Ectodermal cell (in vitro differentiated cells): ENCODE data around the gene ADAMTS9.
A peak's percentile ranks its signal among the peaks of the same experiment; 100 is the strongest.

Experiments used
- H3K27ac ChIP-seq: 2 replicates; pipeline ENCODE4 v1.7.0; 2013; ENCODE audit warnings: mild to moderate bottlenecking, low read depth, low read length; ENCODE audit not compliant: insufficient read depth, poor library complexity, severe bottlenecking
- H3K27me3 ChIP-seq: 2 replicates; pipeline ENCODE4 v1.7.0; 2013; ENCODE audit warnings: mild to moderate bottlenecking, low read length; ENCODE audit not compliant: insufficient read depth, control insufficient read depth, poor library complexity, severe bottlenecking
- H3K36me3 ChIP-seq: one replicate; pipeline ENCODE4 v1.7.0; 2013; ENCODE audit warnings: low read length; ENCODE audit not compliant: control insufficient read depth, insufficient read depth
- H3K4me1 ChIP-seq: one replicate; pipeline ENCODE4 v1.7.0; 2013; ENCODE audit warnings: low read length; ENCODE audit not compliant: control insufficient read depth, insufficient read depth
- H3K4me3 ChIP-seq: 2 replicates; pipeline ENCODE4 v1.7.0; 2013; ENCODE audit warnings: low read depth, low read length, control low read depth; ENCODE audit not compliant: insufficient read depth
- H3K9me3 ChIP-seq: 2 replicates; pipeline ENCODE4 v1.7.0; 2013; ENCODE audit warnings: mild to moderate bottlenecking, low read length, moderate library complexity; ENCODE audit not compliant: control insufficient read depth
- WGBS, 2 experiments: methylation state at CpG; one replicate each; pipeline ENCODE4 v1.1.7; 2013; ENCODE audit warnings: missing lambda C conversion rate in 2 of 2; 5-methylcytosine and 5-hydroxymethylcytosine counted together

The ADAMTS9 gene

DNA sequence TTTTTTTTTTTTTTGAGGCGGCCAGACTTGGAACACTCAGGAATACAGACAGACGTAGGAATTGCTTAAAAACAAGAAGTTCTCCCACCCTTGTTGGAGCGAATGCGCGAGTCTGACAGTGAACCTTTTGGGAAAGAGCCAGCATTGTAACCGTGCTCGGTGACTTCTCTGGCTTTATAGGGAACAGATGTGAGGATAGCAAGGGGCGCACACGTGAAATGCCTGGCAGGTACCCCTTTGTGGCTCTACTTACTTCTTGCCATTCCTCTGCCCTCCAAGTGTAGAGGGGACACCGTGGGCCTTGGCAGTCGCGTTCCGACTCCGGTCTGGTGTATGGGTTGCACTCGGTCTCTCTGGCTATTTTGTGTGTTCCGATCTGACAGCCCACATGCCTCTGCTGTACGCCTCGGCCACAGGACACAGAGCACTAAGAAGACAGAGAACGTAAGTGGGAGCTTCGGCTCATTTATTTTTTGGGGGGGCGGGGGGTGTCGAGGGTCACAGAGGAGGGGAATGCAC lies 126.4 kb downstream of the ADAMTS9 start:
- Histone ChIP-seq H3K4me3 (no peak overlapping the region), H3K4me1 (peaks cover 24% of the 10 kb centered on the region), H3K9me3 (no peaks in the 10 kb centered on the region), H3K27ac (no peak overlapping the region), H3K36me3 (peaks cover 4% of the 10 kb centered on the region), H3K27me3 (no peaks in the 10 kb centered on the region)
- 94 to 95% methylated on average over 22 of the region's 22 CpGs for WGBS, 2 experiments

DNA sequence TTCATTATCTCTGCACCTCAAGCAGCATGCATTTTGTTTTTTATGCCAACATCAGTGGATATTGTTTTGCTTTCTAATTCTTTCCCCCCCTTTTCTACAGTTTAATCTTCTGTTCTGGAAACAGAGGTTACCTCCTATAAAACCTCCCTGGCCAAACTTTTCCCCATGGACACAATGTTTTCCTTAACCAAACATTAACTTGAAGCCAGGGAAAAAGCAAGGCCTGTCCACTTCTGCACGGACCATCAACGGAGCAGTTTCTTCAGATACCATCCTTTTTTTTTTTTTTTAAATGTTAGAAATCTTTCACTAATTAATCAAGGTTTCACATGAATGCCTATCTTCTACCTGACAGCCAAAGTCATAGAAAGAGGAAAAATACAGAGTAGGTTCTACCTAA lies 127.0 kb downstream of the ADAMTS9 start:
- 95 to 100% methylated on average over 2 of the region's 2 CpGs for WGBS, 2 experiments
- no peak overlapping the region for H3K4me3 ChIP-seq

DNA sequence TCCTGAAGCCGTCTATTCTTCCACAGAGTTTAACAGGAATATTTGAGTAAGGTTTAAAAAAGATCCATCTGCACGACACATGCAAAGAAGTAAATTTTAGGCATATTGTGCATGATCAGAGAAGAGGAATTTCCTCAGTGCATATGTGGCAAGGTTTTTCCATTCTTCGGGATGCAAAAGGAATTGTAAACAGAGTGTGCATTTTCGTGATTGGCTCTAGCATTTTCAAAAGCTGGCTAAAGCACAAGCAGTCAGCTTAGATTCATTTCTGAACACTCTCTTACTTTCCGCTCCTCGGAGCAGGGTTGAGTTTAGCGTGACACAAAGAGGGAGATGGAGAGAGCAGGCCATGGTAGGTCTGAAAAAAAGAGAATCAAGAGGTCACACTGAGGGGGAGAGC lies 128.2 kb downstream of the ADAMTS9 start:
- H3K27ac ChIP-seq, result peak overlapping the region; percentile 29
- H3K9me3 ChIP-seq, result no peaks in the 10 kb centered on the region
- no peaks in the 10 kb centered on the region for H3K27me3 ChIP-seq
- H3K4me1 ChIP-seq, result peaks cover 23% of the 10 kb centered on the region
- WGBS, 2 experiments, result 94 to 95% methylated on average over 7 of the region's 7 CpGs
- no peak overlapping the region for H3K4me3 ChIP-seq
- peaks cover 4% of the 10 kb centered on the region for H3K36me3 ChIP-seq

More for the DNA sequence above, 127.0 kb downstream of the ADAMTS9 start:
- peaks cover 24% of the 10 kb centered on the region for H3K4me1 ChIP-seq
- no peak overlapping the region for H3K27ac ChIP-seq
- peaks cover 4% of the 10 kb centered on the region for H3K36me3 ChIP-seq
- H3K9me3 ChIP-seq, result no peaks in the 10 kb centered on the region
- H3K27me3 ChIP-seq, result no peaks in the 10 kb centered on the region

DNA sequence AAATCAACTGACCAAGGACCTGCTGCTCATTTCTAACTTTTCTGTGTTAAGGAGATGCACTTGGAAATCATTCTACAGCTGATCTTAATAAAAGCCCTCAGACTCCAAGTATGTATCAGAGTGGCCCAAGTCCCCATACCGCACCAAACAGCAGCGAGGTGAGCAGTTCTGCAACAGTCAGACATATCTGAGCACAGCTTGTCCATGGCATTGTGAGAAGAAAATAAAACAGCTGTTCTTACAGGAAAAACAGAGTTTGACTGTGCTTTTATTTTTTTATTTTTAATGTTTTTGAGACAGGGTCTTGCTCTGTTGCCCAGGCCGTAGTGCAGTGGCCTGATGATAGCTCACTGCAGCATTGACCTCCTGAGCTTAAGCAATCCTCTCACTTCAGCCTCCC lies 131.8 kb downstream of the ADAMTS9 start:
- WGBS, 2 experiments, result 97% methylated on average over 3 of the region's 3 CpGs
- H3K9me3 ChIP-seq, result no peaks in the 10 kb centered on the region
- H3K27me3 ChIP-seq, result no peaks in the 10 kb centered on the region
- peaks cover 4% of the 10 kb centered on the region for H3K36me3 ChIP-seq
- peaks cover 17% of the 10 kb centered on the region for H3K4me1 ChIP-seq
- H3K4me3 ChIP-seq, result no peak overlapping the region
- H3K27ac ChIP-seq, result no peak overlapping the region

DNA sequence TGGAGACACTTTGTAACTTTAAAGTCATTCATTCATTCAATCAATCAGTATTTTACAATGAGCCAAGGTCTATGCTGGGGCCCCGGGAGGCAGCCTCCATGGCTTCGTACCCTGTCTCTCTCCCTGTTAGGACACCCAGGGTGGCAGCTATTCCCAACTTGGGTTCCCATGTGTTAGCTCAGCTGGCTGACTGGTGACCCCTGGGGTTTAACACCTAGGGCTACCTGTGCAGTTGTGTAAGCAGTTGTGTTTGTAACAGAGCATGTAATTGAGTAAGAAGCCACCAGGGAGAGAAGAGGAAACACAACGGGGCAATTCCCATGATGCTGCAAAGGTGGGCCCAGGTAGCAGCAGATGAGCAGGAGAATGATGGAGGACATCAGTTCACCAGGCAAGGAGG lies 132.4 kb downstream of the ADAMTS9 start:
- H3K36me3 ChIP-seq, result peaks cover 4% of the 10 kb centered on the region
- H3K27me3 ChIP-seq, result no peaks in the 10 kb centered on the region
- H3K9me3 ChIP-seq, result no peaks in the 10 kb centered on the region
- H3K4me3 ChIP-seq, result no peak overlapping the region
- H3K27ac ChIP-seq, result no peak overlapping the region
- H3K4me1 ChIP-seq, result peaks cover 17% of the 10 kb centered on the region
- WGBS, 2 experiments, result 91 to 92% methylated on average over 3 of the region's 3 CpGs

DNA sequence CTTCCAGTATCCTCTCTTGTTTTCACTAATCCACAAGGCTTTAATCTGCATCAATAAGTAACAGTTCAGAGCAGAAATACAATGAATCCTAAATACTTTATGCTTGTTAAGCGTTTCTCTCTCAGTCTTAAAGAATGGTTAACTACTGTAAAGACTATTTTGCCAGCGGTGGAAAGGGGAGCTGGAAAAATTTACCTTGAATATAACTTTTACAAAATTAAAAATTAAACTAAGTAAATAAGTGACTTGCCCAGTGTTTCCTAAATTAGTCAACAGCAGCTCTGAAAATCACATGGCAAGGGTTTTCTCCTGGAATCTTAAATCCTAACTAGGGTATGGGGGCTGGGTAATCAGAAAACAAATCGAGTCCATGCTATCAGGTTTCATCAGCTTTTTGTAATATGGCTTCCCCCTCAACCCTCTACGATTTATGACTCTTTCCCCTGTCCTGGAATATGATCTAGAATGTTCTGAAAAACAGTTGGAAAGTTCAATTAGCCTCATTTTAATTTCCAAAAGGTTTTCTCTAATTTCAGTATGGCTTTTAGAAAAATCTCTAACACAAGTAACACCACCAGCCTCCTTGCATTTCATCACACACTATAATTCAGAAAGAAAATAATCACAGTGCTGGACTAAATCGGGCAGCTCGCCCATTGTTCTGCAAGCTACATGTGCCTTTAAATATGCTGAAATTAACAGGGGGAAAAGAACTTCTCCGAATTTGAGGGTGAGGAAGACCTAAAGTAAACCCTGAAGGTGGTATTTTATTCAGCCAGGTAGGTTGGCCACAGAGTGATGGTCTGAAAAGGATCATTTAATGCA lies 133.5 kb downstream of the ADAMTS9 start:
- no peaks in the 10 kb centered on the region for H3K9me3 ChIP-seq
- H3K36me3 ChIP-seq, result no peaks in the 10 kb centered on the region
- H3K27ac ChIP-seq, result no peak overlapping the region
- H3K4me3 ChIP-seq, result no peak overlapping the region
- 74 to 96% methylated on average over 3 to 7 of the region's 7 CpGs for WGBS, 2 experiments
- H3K4me1 ChIP-seq, result peaks cover 12% of the 10 kb centered on the region
- H3K27me3 ChIP-seq, result no peaks in the 10 kb centered on the region

DNA sequence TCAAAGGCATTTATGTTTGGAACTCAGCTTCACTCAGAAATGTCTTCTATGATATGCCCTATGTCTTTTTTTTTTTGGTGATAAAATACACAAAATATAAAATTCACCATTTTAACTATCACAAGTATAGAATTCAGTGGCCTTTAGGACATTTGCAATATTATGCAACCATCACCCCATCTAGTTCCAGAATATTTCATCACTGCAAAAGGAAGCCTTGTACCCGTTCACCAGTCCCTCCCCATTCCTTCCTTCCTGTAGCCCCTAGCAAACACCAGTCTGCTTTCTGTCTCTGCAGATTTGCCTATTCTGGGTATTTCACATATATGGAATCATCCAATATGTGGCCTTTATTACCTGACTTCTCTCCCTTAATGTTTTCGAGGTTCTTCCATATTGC lies 134.8 kb downstream of the ADAMTS9 start:
- H3K4me1 ChIP-seq, result peaks cover 23% of the 10 kb centered on the region
- H3K27me3 ChIP-seq, result no peaks in the 10 kb centered on the region
- no peaks in the 10 kb centered on the region for H3K36me3 ChIP-seq
- no peaks in the 10 kb centered on the region for H3K9me3 ChIP-seq
- WGBS, 2 experiments, result 86 to 100% methylated on average over 2 of the region's 2 CpGs
- no peak overlapping the region for H3K4me3 ChIP-seq
- no peak overlapping the region for H3K27ac ChIP-seq

DNA sequence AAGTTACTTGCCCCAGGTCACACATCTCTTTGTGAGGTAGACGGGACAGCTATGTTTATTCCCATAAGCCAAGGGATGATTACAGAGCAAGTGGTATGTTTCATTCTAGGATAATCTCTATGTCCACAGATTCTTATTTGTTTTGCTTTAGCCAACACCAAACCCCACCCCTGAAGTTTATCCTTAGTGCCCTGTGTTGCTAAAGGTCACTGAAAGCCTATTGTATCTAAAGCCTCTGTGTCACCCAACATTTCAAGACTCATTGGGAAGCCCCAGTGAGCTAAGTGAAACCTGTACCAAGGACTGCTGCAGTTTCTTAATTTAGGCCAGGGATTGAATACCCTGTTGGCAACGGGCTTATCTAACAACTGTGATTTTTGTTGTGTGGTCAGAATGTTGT lies 135.6 kb downstream of the ADAMTS9 start:
- Histone ChIP-seq H3K27me3 (no peaks in the 10 kb centered on the region), H3K27ac (no peak overlapping the region), H3K36me3 (no peaks in the 10 kb centered on the region), H3K4me3 (no peak overlapping the region), H3K4me1 (peaks cover 29% of the 10 kb centered on the region), H3K9me3 (no peaks in the 10 kb centered on the region)
- whole genome bisulfite sequencing, 2 experiments, result 79 to 81% methylated on average over 2 of the region's 2 CpGs

DNA sequence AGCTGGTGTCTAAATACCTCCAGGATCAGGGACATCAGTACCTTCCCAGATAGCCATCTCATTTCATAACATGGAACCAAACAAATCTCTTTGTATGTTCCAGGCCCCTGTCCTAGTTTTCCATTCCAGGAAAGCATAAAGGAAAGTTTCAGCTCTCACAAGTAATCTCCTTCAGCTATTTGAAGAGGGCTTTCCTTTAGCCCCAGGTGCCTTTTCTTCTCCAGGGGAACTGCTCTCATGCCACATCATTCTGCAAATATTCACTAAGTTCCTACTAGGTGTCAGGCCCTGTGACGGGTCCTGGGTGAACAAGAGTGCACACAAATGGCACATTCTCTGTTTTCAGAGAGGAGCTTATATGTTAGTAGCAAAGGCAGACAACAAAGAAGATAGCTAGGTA lies 136.1 kb downstream of the ADAMTS9 start:
- WGBS, 2 experiments, result 76 to 95% methylated on average over 1 of the region's 1 CpG
- H3K27ac ChIP-seq, result no peak overlapping the region
- no peaks in the 10 kb centered on the region for H3K36me3 ChIP-seq
- peaks cover 34% of the 10 kb centered on the region for H3K4me1 ChIP-seq
- H3K27me3 ChIP-seq, result no peaks in the 10 kb centered on the region
- no peak overlapping the region for H3K4me3 ChIP-seq
- H3K9me3 ChIP-seq, result no peaks in the 10 kb centered on the region

DNA sequence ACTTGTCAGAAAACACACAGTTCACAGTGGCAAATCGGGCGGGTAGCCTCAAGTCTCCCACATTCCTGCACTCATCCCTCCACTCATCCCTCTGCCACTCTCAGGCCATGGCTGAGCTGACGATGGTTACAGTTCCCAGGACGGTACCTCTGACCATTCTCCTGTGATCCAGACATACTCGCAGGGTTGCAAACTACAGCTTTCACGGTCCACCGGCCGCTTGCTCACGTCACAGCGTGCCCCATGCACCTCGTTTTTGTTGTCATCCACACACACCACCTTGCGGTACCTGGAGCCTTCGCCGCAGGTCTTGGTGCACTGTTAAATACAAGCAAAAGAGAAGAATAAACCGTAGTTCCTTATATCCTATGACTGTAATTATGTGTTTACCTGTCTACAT lies 137.1 kb downstream of the ADAMTS9 start:
- Histone ChIP-seq H3K27me3 (no peaks in the 10 kb centered on the region), H3K27ac (no peak overlapping the region), H3K36me3 (no peaks in the 10 kb centered on the region), H3K9me3 (no peaks in the 10 kb centered on the region), H3K4me1 (peaks cover 36% of the 10 kb centered on the region), H3K4me3 (no peak overlapping the region)
- WGBS, 2 experiments, result 95 to 96% methylated on average over 14 to 15 of the region's 15 CpGs
